ENCODE data around the gene C11orf16. TPM values are rescaled to one million over a fixed set of nuclear protein-coding genes. Genes with fewer than 3 reads are reported as not detected.

The C11orf16 gene
- polyA plus RNA-seq, 1 of the 3 experiments (the other 2 are of a cell fraction), result not detected

- ChIA-PET CTCF (interaction anchor here (0.8 to 1.1 kb wide), 5 partner anchors 27 to 608 kb away, joined by 3 to 5 read pairs (median 3); partner anchors contain the start of gene LMO1), POLR2A (interaction anchor here (0.6 to 2.6 kb wide), 10 partner anchors 8 to 516 kb away, joined by 3 to 28 read pairs (median 3); partner anchors contain the start of genes RPL27A and TRIM66)
- peaks cover 22% of the 10 kb centered on the region for H3F3A ChIP-seq (replicated peaks; ENCODE audit: insufficient read depth)
- H3K9ac ChIP-seq, result peak overlapping the region; percentile 91
- H3K27me3 ChIP-seq (ENCODE audit: insufficient read depth), result no peaks in the 10 kb centered on the region
- 3% methylated on average over 18 of the region's 27 CpGs for WGBS (ENCODE audit: low lambda C conversion rate)
- H3K4me3 ChIP-seq (ENCODE audit: low read depth in 2 of 2, low read length in 1 of 2), result peak overlapping the region; percentile 73 to 85
- H3K27ac ChIP-seq (ENCODE audit: low read depth in 2 of 2, low read length in 1 of 2), result peak overlapping the region; percentile 94 to 97
- no peaks in the 10 kb centered on the region for H3K9me3 ChIP-seq
- DNase-seq, result peak; percentile 85
- H3K36me3 ChIP-seq (replicated peaks in 1 of 2; ENCODE audit: control insufficient read depth in 1 of 2, insufficient read depth in 2 of 2, low read length in 1 of 2), result no peaks in the 10 kb centered on the region
- peaks cover 7 to 26% of the 10 kb centered on the region in 2 experiments; a peak in 3 of 4 replicates for H3K4me1 ChIP-seq (ENCODE audit: control insufficient read depth in 1 of 2, insufficient read depth in 2 of 2, low read depth in 1 of 2, low read length in 1 of 2)
- H3K9me2 ChIP-seq, result no peaks in the 10 kb centered on the region
- H3K79me2 ChIP-seq (ENCODE audit: insufficient read depth), result peaks cover 44% of the 10 kb centered on the region
- H2AFZ ChIP-seq (ENCODE audit: low read depth), result peak overlapping the region; percentile 94
- peak overlapping the region; percentile 75 for H3K4me2 ChIP-seq
- peaks cover 19% of the 10 kb centered on the region for H4K20me1 ChIP-seq (ENCODE audit: insufficient read depth)
- no peak for TF ChIP-seq MEF2A (IDR thresholded peaks at IDR 0.05; ENCODE audit: borderline replicate concordance, low read depth)
- TF ChIP-seq GABPA (IDR thresholded peaks at IDR 0.05; ENCODE audit: low read depth), result no peak
- TF ChIP-seq FOXM1 (IDR thresholded peaks at IDR 0.05; ENCODE audit: low read depth), result no peak
- no peak for TF ChIP-seq SMC3 (IDR thresholded peaks at IDR 0.05; ENCODE audit: low read depth, low read length)
- peak; percentile 11; the same call in 1 of the 2 replicates for TF ChIP-seq YY1 (IDR thresholded peaks at IDR 0.05; ENCODE audit: low read depth)
- TF ChIP-seq FOXJ3 (CRISPR knock-in tag; IDR thresholded peaks at IDR 0.05), result no peak
- no peak for TF ChIP-seq ELF1 (IDR thresholded peaks at IDR 0.05)
- TF ChIP-seq, protein P1, sequence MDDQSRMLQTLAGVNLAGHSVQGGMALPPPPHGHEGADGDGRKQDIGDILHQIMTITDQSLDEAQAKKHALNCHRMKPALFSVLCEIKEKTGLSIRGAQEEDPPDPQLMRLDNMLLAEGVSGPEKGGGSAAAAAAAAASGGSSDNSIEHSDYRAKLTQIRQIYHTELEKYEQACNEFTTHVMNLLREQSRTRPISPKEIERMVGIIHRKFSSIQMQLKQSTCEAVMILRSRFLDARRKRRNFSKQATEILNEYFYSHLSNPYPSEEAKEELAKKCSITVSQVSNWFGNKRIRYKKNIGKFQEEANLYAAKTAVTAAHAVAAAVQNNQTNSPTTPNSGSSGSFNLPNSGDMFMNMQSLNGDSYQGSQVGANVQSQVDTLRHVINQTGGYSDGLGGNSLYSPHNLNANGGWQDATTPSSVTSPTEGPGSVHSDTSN (IDR thresholded peaks at IDR 0.05), result peak; percentile 64
- peak; percentile 74; the same call in 1 of the 2 replicates for TF ChIP-seq TAF1 (IDR thresholded peaks at IDR 0.05; ENCODE audit: borderline replicate concordance, low read depth, low read length)
- TF ChIP-seq, protein P2, sequence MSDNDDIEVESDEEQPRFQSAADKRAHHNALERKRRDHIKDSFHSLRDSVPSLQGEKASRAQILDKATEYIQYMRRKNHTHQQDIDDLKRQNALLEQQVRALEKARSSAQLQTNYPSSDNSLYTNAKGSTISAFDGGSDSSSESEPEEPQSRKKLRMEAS (IDR thresholded peaks at IDR 0.05; ENCODE audit: low read depth), result peak; percentile 91
- TF ChIP-seq, protein P3, sequence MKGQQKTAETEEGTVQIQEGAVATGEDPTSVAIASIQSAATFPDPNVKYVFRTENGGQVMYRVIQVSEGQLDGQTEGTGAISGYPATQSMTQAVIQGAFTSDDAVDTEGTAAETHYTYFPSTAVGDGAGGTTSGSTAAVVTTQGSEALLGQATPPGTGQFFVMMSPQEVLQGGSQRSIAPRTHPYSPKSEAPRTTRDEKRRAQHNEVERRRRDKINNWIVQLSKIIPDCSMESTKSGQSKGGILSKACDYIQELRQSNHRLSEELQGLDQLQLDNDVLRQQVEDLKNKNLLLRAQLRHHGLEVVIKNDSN (IDR thresholded peaks at IDR 0.05; ENCODE audit: borderline replicate concordance, low read depth), result peak; percentile 88
- TF ChIP-seq GATA2 (CRISPR knock-in tag; IDR thresholded peaks at IDR 0.05), result no peak
- TF ChIP-seq MXI1 (IDR thresholded peaks at IDR 0.05; ENCODE audit: low read depth, low read length), result peak; percentile 34; the same call in 1 of the 2 replicates
- TF ChIP-seq POLR2AphosphoS5 (IDR thresholded peaks at IDR 0.05; ENCODE audit: low read depth, low read length), result peak; percentile 96
- no peak for TF ChIP-seq RXRA (IDR thresholded peaks at IDR 0.05; ENCODE audit: borderline replicate concordance, low read depth)
- TF ChIP-seq ZBTB33 (IDR thresholded peaks at IDR 0.05; ENCODE audit: borderline replicate concordance, low read depth), result no peak
- no peak for TF ChIP-seq CTCF (IDR thresholded peaks at IDR 0.05)
- no peak for TF ChIP-seq RFX5 (IDR thresholded peaks at IDR 0.05; ENCODE audit: low read length)
- TF ChIP-seq JUND (IDR thresholded peaks at IDR 0.05), result no peak
- no peak for TF ChIP-seq RAD21 (IDR thresholded peaks at IDR 0.05; ENCODE audit: low read length)
- no peak for TF ChIP-seq IRF3 (IDR thresholded peaks at IDR 0.05; ENCODE audit: low read depth, low read length)
- no peak for TF ChIP-seq REST (IDR thresholded peaks at IDR 0.05; ENCODE audit: low read depth, low read length)
- no peak for TF ChIP-seq FOSL2 (IDR thresholded peaks at IDR 0.05; ENCODE audit: borderline replicate concordance, low read depth)
Observed at GRCh38 chr11:8871171-8871775, 61.5 kb downstream of the C11orf16 start.
